Vagina (tissue), 2 donors: ENCODE measurements around the gene RIN3.

ENCODE experiments used
- POLR2AphosphoS5 ChIP-seq, 2 donors: sonication (generic); formaldehyde crosslinking; IDR thresholded peaks; one replicate each; pipeline ENCODE4 v1.9.0; 2017; ENCODE audit warnings: antibody characterized with exemption in 2 of 2, mild to moderate bottlenecking in 2 of 2, low read depth in 1 of 2; ENCODE audit not compliant: insufficient read depth in 1 of 2
- TF ChIP-seq, protein P1 (sequence below), 3 experiments: fragments of 450-650 bp in 2 of 3; fragments of 200-600 bp in 1 of 3; sonication (generic) in 1 of 3; IDR thresholded peaks; one replicate each; pipeline ENCODE4 v1.5.1; 2017 to 2019; ENCODE audit warnings: antibody characterized with exemption in 3 of 3, mild to moderate bottlenecking in 2 of 3, moderate library complexity in 2 of 3

DNA sequence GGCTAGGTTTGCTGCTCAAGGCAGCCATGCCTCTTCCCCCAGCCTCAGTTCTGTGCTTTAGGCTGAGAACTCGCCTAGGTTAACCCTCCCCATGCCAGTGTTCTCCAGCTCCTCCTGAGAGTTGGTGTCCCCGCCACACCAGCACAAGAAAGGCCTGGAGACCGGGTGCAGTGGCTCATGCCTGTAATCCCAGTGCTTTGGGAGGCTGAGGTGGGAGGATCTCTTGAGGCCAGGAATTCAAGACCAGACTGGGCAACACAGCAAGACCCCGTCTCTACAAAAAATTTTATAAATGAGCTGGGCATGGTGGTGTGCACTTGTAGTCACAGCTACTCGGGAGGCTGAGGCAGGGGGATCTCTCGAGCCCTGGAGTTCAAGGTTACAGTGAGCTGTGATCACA is 10.2 kb downstream of the RIN3 start:
- TF ChIP-seq, protein P1, sequence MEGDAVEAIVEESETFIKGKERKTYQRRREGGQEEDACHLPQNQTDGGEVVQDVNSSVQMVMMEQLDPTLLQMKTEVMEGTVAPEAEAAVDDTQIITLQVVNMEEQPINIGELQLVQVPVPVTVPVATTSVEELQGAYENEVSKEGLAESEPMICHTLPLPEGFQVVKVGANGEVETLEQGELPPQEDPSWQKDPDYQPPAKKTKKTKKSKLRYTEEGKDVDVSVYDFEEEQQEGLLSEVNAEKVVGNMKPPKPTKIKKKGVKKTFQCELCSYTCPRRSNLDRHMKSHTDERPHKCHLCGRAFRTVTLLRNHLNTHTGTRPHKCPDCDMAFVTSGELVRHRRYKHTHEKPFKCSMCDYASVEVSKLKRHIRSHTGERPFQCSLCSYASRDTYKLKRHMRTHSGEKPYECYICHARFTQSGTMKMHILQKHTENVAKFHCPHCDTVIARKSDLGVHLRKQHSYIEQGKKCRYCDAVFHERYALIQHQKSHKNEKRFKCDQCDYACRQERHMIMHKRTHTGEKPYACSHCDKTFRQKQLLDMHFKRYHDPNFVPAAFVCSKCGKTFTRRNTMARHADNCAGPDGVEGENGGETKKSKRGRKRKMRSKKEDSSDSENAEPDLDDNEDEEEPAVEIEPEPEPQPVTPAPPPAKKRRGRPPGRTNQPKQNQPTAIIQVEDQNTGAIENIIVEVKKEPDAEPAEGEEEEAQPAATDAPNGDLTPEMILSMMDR (IDR thresholded peaks at IDR 0.05) = no peak
- no peak for TF ChIP-seq POLR2AphosphoS5 (IDR thresholded peaks at IDR 0.05; ENCODE audit: insufficient read depth in 1 of 2, low read depth in 1 of 2)
